Fibroblast of lung (primary cell): ENCODE data around the gene NRG2. TPM values are rescaled to one million over a fixed set of nuclear protein-coding genes. Genes with fewer than 3 reads are reported as not detected.

Experiments
- DNase-seq, 2 donors: peaks; one replicate each; pipeline versions ENCODE4 v3.0.0 to v3.0.0-alpha.2; 2010; ENCODE audit warnings: low read depth in 2 of 2
- H2AFZ ChIP-seq: 2 replicates; pipeline ENCODE4 v1.5.1; 2012; ENCODE audit warnings: low read length, control low read depth, inconsistent platforms
- H3K27ac ChIP-seq: 2 replicates; pipeline ENCODE4 v1.5.1; 2011; ENCODE audit warnings: low read length, control low read depth; ENCODE audit not compliant: insufficient read depth
- H3K27me3 ChIP-seq: 2 replicates; pipeline ENCODE4 v1.5.1; 2011; ENCODE audit warnings: mild to moderate bottlenecking, low read length; ENCODE audit not compliant: control insufficient read depth, insufficient read depth
- H3K36me3 ChIP-seq: 2 replicates; pipeline ENCODE4 v1.5.1; 2011; ENCODE audit warnings: low read length; ENCODE audit not compliant: control insufficient read depth, insufficient read depth
- H3K4me1 ChIP-seq: 2 replicates; pipeline ENCODE4 v1.5.1; 2011; ENCODE audit warnings: low read length; ENCODE audit not compliant: control insufficient read depth, insufficient read depth; ENCODE audit errors: extremely low read depth
- H3K4me2 ChIP-seq: 2 replicates; pipeline ENCODE4 v1.5.1; 2011; ENCODE audit warnings: low read length, control low read depth; ENCODE audit not compliant: insufficient read depth; ENCODE audit errors: extremely low read depth
- H3K4me3 ChIP-seq, 4 experiments: fragments of 200-600 bp in 1 of 4; sonication (generic) in 1 of 4; replicated peaks in 1 of 4; 2 replicates each; pipeline ENCODE4 v1.5.1; 2011 to 2016; ENCODE audit warnings: low read length in 4 of 4, low read depth in 3 of 4, mild to moderate bottlenecking in 3 of 4, control low read depth in 2 of 4, inconsistent platforms in 1 of 4, mixed read lengths in 1 of 4; ENCODE audit not compliant: insufficient read depth in 1 of 4; ENCODE audit errors: control extremely low read depth in 1 of 4
- H3K79me2 ChIP-seq: 2 replicates; pipeline ENCODE4 v1.5.1; 2012; ENCODE audit warnings: mild to moderate bottlenecking, low read length, inconsistent platforms; ENCODE audit not compliant: control insufficient read depth, insufficient read depth
- H3K9ac ChIP-seq: 2 replicates; pipeline ENCODE4 v1.5.1; 2011; ENCODE audit warnings: mild to moderate bottlenecking, low read length, control low read depth; ENCODE audit not compliant: insufficient read depth
- H3K9me3 ChIP-seq: 2 replicates; pipeline ENCODE4 v1.5.1; 2012; ENCODE audit warnings: low read depth, low read length; ENCODE audit not compliant: control insufficient read depth, insufficient read depth
- H4K20me1 ChIP-seq: 2 replicates; pipeline ENCODE4 v1.5.1; 2011; ENCODE audit warnings: low read length; ENCODE audit not compliant: control insufficient read depth, insufficient read depth; ENCODE audit errors: extremely low read depth
- CTCF ChIP-seq, 2 donors: IDR thresholded peaks in 1 of 2; conservative IDR thresholded peaks in 1 of 2; 1 replicate in 1 of 2; 2 replicates in 1 of 2; pipeline ENCODE4 v1.5.1; 2011 to 2012; ENCODE audit warnings: low read length in 2 of 2, control low read depth in 1 of 2, inconsistent platforms in 1 of 2, low read depth in 1 of 2, mild to moderate bottlenecking in 1 of 2
- EZH2 ChIP-seq: IDR thresholded peaks from 2 replicates; pipeline ENCODE4 v1.5.1; 2012; ENCODE audit warnings: low read length, control low read depth, mild to moderate bottlenecking; ENCODE audit errors: missing control alignments
- polyA plus RNA-seq, 2 donors: library from polyadenylated mRNA; depleted of rRNA in 1 of 2; stranded (reverse) in 1 of 2; unstranded in 1 of 2; fragments of >200 nt; gene quantifications; 2 replicates each; pipeline ENCODE4 v1.2.1, GENCODE V29; 2011 to 2012; ENCODE audit warnings: missing spikeins in 1 of 2
- total RNA-seq: library from RNA; depleted of rRNA; stranded (reverse); fragments of >200 nt; gene quantifications from 2 replicates; pipeline ENCODE4 v1.2.1, GENCODE V29; 2014

NRG2 gene
- total and polyA plus RNA-seq, 2 donors (not counting 1 experiment from before 2014, with no cell fraction given): 0.28 to 1.3 TPM

GRCh38 chr5:139867581-139867980, 175.5 kb downstream of the NRG2 start:
- no peaks in the 10 kb centered on the region for H3K4me1 ChIP-seq
- TF ChIP-seq EZH2 (no peak), CTCF (conservative IDR thresholded peaks at IDR 0.05 in 1 of 2, IDR thresholded peaks at IDR 0.05 in 1 of 2; ENCODE audit: low read depth in 1 of 2, low read length in 2 of 2) (no peak)
- H3K36me3 ChIP-seq: no peaks in the 10 kb centered on the region
- peaks cover 3% of the 10 kb centered on the region for H3K27me3 ChIP-seq
- H3K4me3 ChIP-seq: no peak overlapping the region
- H4K20me1 ChIP-seq: no peaks in the 10 kb centered on the region
- H3K4me2 ChIP-seq: no peak overlapping the region
- no peaks in the 10 kb centered on the region for H3K9me3 ChIP-seq
- H3K27ac ChIP-seq: no peak overlapping the region
- no peak overlapping the region for H3K9ac ChIP-seq
- no peak overlapping the region for H2AFZ ChIP-seq
- no peaks in the 10 kb centered on the region for H3K79me2 ChIP-seq
- no peak for DNase-seq

GRCh38 chr5:139867109-139867508, 176.0 kb downstream of the NRG2 start:
- no peaks in the 10 kb centered on the region for H3K4me1 ChIP-seq

GRCh38 chr5:139864716-139865483, 178.2 kb downstream of the NRG2 start:
- peaks cover 3% of the 10 kb centered on the region for H3K27me3 ChIP-seq

More at GRCh38 chr5:139867109-139867508, 176.0 kb downstream of the NRG2 start:
- Histone ChIP-seq H2AFZ (no peak overlapping the region), H3K4me2 (no peak overlapping the region), H3K9ac (no peak overlapping the region), H3K9me3 (no peaks in the 10 kb centered on the region), H3K36me3 (no peaks in the 10 kb centered on the region), H3K27ac (no peak overlapping the region), H4K20me1 (no peaks in the 10 kb centered on the region), H3K27me3 (peaks cover 3% of the 10 kb centered on the region), H3K4me3 (no peak overlapping the region), H3K79me2 (no peaks in the 10 kb centered on the region)
- TF ChIP-seq EZH2 (no peak), CTCF (conservative IDR thresholded peaks at IDR 0.05 in 1 of 2, IDR thresholded peaks at IDR 0.05 in 1 of 2; ENCODE audit: low read depth in 1 of 2, low read length in 2 of 2) (no peak)
- no peak for DNase-seq

More at GRCh38 chr5:139864716-139865483, 178.2 kb downstream of the NRG2 start:
- no peak overlapping the region for H3K9ac ChIP-seq
- no peak overlapping the region for H3K27ac ChIP-seq
- DNase-seq: no peak
- no peaks in the 10 kb centered on the region for H4K20me1 ChIP-seq
- H3K79me2 ChIP-seq: no peaks in the 10 kb centered on the region
- no peaks in the 10 kb centered on the region for H3K36me3 ChIP-seq
- H3K4me3 ChIP-seq: no peak overlapping the region
- no peaks in the 10 kb centered on the region for H3K9me3 ChIP-seq
- no peaks in the 10 kb centered on the region for H3K4me1 ChIP-seq
- TF ChIP-seq EZH2 (no peak), CTCF (conservative IDR thresholded peaks at IDR 0.05 in 1 of 2, IDR thresholded peaks at IDR 0.05 in 1 of 2; ENCODE audit: low read depth in 1 of 2, low read length in 2 of 2) (no peak)
- no peak overlapping the region for H3K4me2 ChIP-seq
- H2AFZ ChIP-seq: no peak overlapping the region
